ENCODE measurements around the gene TMEM178B. TPM values are rescaled to one million over a fixed set of nuclear protein-coding genes. Genes with fewer than 3 reads are reported as not detected.

TMEM178B gene
- total and polyA plus RNA-seq, 10 of the 15 experiments (the other 5 are each of a cell fraction or from before 2014, with no cell fraction given), result 0.01 to 1.1 (median 0.04) TPM; not detected in 2

DNA sequence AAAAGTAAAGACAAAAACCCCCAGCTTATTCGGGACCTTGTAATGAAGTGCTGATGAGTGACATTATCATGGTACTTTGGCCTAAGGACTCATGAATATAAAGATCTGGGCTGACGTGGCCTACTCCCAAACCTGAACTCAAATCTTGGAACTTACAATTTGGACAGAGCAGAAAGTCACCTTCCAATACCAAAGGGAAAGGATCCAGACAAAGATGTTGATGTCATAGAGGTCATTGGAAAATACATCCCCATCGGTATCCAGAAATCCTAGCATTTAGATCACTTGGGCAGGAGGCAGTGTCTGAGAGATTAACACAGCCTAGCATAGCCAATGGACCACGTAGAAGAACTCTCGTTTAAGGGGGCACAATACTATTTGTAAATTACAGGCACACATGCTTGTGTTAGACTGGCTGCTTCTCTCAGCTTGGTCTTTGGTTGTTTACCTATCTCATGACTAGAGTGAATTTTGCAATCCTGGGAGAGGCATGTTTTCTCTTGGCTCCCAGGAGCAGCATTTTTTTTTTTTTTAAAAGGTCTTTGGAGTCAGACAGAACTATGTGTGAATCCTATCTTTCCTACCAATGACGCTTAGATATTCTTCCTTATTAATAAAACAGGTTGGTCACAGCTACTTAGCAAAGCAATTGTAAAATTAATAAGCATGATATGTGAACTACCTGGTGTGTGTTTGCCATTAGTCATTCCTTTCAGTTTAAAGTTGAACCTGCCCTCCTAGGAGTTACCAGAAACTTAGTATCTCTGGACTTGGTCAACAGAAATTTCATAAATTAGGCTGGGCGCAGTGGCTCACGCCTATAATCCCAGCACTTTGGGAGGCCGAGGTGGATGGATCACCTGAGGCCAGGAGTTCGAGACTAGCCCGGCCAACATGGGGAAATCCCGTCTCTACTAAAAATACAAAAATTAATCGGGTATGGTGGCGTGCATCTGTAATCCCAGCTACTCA, 31.4 kb upstream of the TMEM178B start:
- Histone ChIP-seq H3K79me2 (ENCODE audit: control insufficient read depth, insufficient read depth, low read length) (no peaks in the 10 kb centered on the region), H3K4me1 (ENCODE audit: control insufficient read depth, insufficient read depth, low read length) (no peaks in the 10 kb centered on the region), H4K20me1 (ENCODE audit: control insufficient read depth, insufficient read depth) (no peaks in the 10 kb centered on the region), H3K9ac (ENCODE audit: control insufficient read depth, insufficient read depth, low read length) (no peak overlapping the region), H3K27ac (ENCODE audit: control insufficient read depth, insufficient read depth) (no peak overlapping the region), H3K4me3 (no peak overlapping the region), H3K36me3 (ENCODE audit: control insufficient read depth in 2 of 2, insufficient read depth in 2 of 2, low read length in 1 of 2) (no peaks in the 10 kb centered on the region), H3K27me3 (replicated peaks in 1 of 2; ENCODE audit: control insufficient read depth in 2 of 2, insufficient read depth in 2 of 2, low read length in 1 of 2) (no peaks in the 10 kb centered on the region), H2AFZ (ENCODE audit: control insufficient read depth, low read depth, low read length) (no peak overlapping the region), H3K9me3 (replicated peaks; ENCODE audit: control insufficient read depth, insufficient read depth, low read length) (no peaks in the 10 kb centered on the region), H3K4me2 (ENCODE audit: control insufficient read depth, insufficient read depth) (no peak overlapping the region)
- ATAC-seq (no peak), FAIRE-seq (no peak), DNase-seq (ENCODE audit: low read depth, low spot score) (no peak)
- BruUV-seq (replicated peaks), result no TSS peak
- POLR2A ChIA-PET, result no interaction called here
- CTCF ChIA-PET, result no interaction called here
- RAD21 ChIA-PET (ENCODE audit: unreplicated experiment), result no interaction called here
- in situ Hi-C loops (cut with MboI) (no loop called here), intact Hi-C loops (cut with micrococcal nuclease; ENCODE audit: unreplicated experiment) (no loop called here)
- 51% methylated on average over 14 of the region's 14 CpGs for WGBS (ENCODE audit: insufficient coverage, insufficient replicate concordance, low lambda C conversion rate, missing lambda C conversion rate)
- SMC1A ChIA-PET (ENCODE audit: uncharacterized antibody, unreplicated experiment), result interaction anchor here (1.3 kb wide), 1 partner anchor 181 kb away, joined by 3 read pairs; no protein-coding TSS in a partner anchor
- TF ChIP-seq CHD2 (IDR thresholded peaks at IDR 0.05; ENCODE audit: borderline replicate concordance, low read depth, low read length), result no peak
- TF ChIP-seq, protein P1, sequence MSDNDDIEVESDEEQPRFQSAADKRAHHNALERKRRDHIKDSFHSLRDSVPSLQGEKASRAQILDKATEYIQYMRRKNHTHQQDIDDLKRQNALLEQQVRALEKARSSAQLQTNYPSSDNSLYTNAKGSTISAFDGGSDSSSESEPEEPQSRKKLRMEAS (IDR thresholded peaks at IDR 0.05; ENCODE audit: low read depth, low read length), result no peak
- TF ChIP-seq, protein P2, sequence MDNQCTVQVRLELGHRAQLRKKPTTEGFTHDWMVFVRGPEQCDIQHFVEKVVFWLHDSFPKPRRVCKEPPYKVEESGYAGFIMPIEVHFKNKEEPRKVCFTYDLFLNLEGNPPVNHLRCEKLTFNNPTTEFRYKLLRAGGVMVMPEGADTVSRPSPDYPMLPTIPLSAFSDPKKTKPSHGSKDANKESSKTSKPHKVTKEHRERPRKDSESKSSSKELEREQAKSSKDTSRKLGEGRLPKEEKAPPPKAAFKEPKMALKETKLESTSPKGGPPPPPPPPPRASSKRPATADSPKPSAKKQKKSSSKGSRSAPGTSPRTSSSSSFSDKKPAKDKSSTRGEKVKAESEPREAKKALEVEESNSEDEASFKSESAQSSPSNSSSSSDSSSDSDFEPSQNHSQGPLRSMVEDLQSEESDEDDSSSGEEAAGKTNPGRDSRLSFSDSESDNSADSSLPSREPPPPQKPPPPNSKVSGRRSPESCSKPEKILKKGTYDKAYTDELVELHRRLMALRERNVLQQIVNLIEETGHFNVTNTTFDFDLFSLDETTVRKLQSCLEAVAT (IDR thresholded peaks at IDR 0.05), result no peak
- TF ChIP-seq, protein P3, sequence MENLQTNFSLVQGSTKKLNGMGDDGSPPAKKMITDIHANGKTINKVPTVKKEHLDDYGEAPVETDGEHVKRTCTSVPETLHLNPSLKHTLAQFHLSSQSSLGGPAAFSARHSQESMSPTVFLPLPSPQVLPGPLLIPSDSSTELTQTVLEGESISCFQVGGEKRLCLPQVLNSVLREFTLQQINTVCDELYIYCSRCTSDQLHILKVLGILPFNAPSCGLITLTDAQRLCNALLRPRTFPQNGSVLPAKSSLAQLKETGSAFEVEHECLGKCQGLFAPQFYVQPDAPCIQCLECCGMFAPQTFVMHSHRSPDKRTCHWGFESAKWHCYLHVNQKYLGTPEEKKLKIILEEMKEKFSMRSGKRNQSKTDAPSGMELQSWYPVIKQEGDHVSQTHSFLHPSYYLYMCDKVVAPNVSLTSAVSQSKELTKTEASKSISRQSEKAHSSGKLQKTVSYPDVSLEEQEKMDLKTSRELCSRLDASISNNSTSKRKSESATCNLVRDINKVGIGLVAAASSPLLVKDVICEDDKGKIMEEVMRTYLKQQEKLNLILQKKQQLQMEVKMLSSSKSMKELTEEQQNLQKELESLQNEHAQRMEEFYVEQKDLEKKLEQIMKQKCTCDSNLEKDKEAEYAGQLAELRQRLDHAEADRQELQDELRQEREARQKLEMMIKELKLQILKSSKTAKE (IDR thresholded peaks at IDR 0.05; ENCODE audit: low read depth, poor library complexity, severe bottlenecking), result no peak
- TF ChIP-seq, protein P4, sequence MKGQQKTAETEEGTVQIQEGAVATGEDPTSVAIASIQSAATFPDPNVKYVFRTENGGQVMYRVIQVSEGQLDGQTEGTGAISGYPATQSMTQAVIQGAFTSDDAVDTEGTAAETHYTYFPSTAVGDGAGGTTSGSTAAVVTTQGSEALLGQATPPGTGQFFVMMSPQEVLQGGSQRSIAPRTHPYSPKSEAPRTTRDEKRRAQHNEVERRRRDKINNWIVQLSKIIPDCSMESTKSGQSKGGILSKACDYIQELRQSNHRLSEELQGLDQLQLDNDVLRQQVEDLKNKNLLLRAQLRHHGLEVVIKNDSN (IDR thresholded peaks at IDR 0.05; ENCODE audit: borderline replicate concordance, extremely low read length, insufficient read depth, low read depth, low read length), result no peak
- TF ChIP-seq SIN3A (IDR thresholded peaks at IDR 0.05; ENCODE audit: low read depth, low read length), result no peak
- no peak for TF ChIP-seq ZNF217 (IDR thresholded peaks at IDR 0.05)
- no peak for TF ChIP-seq IRF4 (IDR thresholded peaks at IDR 0.05; ENCODE audit: low read depth, low read length)
- TF ChIP-seq CBX5 (IDR thresholded peaks at IDR 0.05; ENCODE audit: low read depth), result no peak
- TF ChIP-seq FOXK2 (IDR thresholded peaks at IDR 0.05), result no peak
- no peak for TF ChIP-seq SUZ12 (IDR thresholded peaks at IDR 0.05; ENCODE audit: unreplicated experiment)
- TF ChIP-seq NFYB (IDR thresholded peaks at IDR 0.05; ENCODE audit: insufficient read depth, low read depth, low read length), result no peak
- TF ChIP-seq, protein P5, sequence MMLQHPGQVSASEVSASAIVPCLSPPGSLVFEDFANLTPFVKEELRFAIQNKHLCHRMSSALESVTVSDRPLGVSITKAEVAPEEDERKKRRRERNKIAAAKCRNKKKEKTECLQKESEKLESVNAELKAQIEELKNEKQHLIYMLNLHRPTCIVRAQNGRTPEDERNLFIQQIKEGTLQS (IDR thresholded peaks at IDR 0.05; ENCODE audit: borderline replicate concordance, extremely low read depth, low read depth, low read length), result no peak
- TF ChIP-seq ATF7 (IDR thresholded peaks at IDR 0.05; ENCODE audit: low read depth), result no peak
- TF ChIP-seq SPI1 (IDR thresholded peaks at IDR 0.05; ENCODE audit: borderline replicate concordance, insufficient read depth, low read depth, low read length), result no peak
- TF ChIP-seq WRNIP1 (IDR thresholded peaks at IDR 0.05; ENCODE audit: borderline replicate concordance, low read depth, low read length), result no peak

All from GM12878 (cell line).